ENCODE data around the gene NCAM1. TPM values are rescaled to one million over a fixed set of nuclear protein-coding genes. Genes with fewer than 3 reads are reported as not detected.

Gene NCAM1
- total RNA-seq, 2 donors from 2014 or later = 42.0 to 69.2 TPM

GRCh38 chr11:112929432-112929831 lies 31.8 kb upstream of the NCAM1 start:
- ATAC-seq (ENCODE audit: insufficient number of reproducible peaks, low FRiP score, low read depth) (no peak), DNase-seq (ENCODE audit: low spot score) (no peak)
- no peak for TF ChIP-seq CTCF (IDR thresholded peaks at IDR 0.05)

GRCh38 chr11:112931703-112932102 lies 29.5 kb upstream of the NCAM1 start:
- no peaks in the 10 kb centered on the region for H3K4me1 ChIP-seq (ENCODE audit: control insufficient read depth in 1 of 2, low read depth in 2 of 2)
- no peak overlapping the region for H3K4me3 ChIP-seq
- H3K27ac ChIP-seq = no peak overlapping the region
- ATAC-seq (ENCODE audit: insufficient number of reproducible peaks, low FRiP score, low read depth) = no peak
- no peak for DNase-seq (ENCODE audit: low spot score)
- no peak for TF ChIP-seq CTCF (IDR thresholded peaks at IDR 0.05)
- H3K36me3 ChIP-seq = no peaks in the 10 kb centered on the region
- no peaks in the 10 kb centered on the region for H3K27me3 ChIP-seq (replicated peaks; ENCODE audit: insufficient read depth)
- H3K9me3 ChIP-seq = no peaks in the 10 kb centered on the region

More at GRCh38 chr11:112929432-112929831, 31.8 kb upstream of the NCAM1 start:
- Histone ChIP-seq H3K4me1 (ENCODE audit: control insufficient read depth in 1 of 2, low read depth in 2 of 2) (no peaks in the 10 kb centered on the region), H3K36me3 (no peaks in the 10 kb centered on the region), H3K27me3 (replicated peaks; ENCODE audit: insufficient read depth) (no peaks in the 10 kb centered on the region), H3K27ac (no peak overlapping the region), H3K4me3 (no peak overlapping the region), H3K9me3 (no peaks in the 10 kb centered on the region)

- Histone ChIP-seq H3K9me3 (no peaks in the 10 kb centered on the region), H3K27ac (no peak overlapping the region), H3K4me3 (no peak overlapping the region), H3K4me1 (ENCODE audit: control insufficient read depth in 1 of 2, low read depth in 2 of 2) (no peaks in the 10 kb centered on the region), H3K36me3 (no peaks in the 10 kb centered on the region), H3K27me3 (replicated peaks; ENCODE audit: insufficient read depth) (no peaks in the 10 kb centered on the region)
- DNase-seq (ENCODE audit: low spot score) (no peak), ATAC-seq (ENCODE audit: insufficient number of reproducible peaks, low FRiP score, low read depth) (no peak)
- TF ChIP-seq CTCF (IDR thresholded peaks at IDR 0.05) = no peak
Measured at GRCh38 chr11:112932593-112932992, 28.6 kb upstream of the NCAM1 start.

- Histone ChIP-seq H3K9me3 (no peaks in the 10 kb centered on the region), H3K4me3 (no peak overlapping the region), H3K27ac (no peak overlapping the region), H3K36me3 (no peaks in the 10 kb centered on the region), H3K27me3 (replicated peaks; ENCODE audit: insufficient read depth) (no peaks in the 10 kb centered on the region), H3K4me1 (ENCODE audit: control insufficient read depth in 1 of 2, low read depth in 2 of 2) (no peaks in the 10 kb centered on the region)
- DNase-seq (ENCODE audit: low spot score) = no peak
- TF ChIP-seq CTCF (IDR thresholded peaks at IDR 0.05) = no peak
- no peak for ATAC-seq (ENCODE audit: insufficient number of reproducible peaks, low FRiP score, low read depth)
Measured at GRCh38 chr11:112933970-112934369, 27.2 kb upstream of the NCAM1 start.

GRCh38 chr11:112941104-112941503 lies 20.1 kb upstream of the NCAM1 start:
- no peak for DNase-seq (ENCODE audit: low spot score)
- H3K27ac ChIP-seq = no peak overlapping the region
- no peak overlapping the region for H3K4me3 ChIP-seq
- no peaks in the 10 kb centered on the region for H3K36me3 ChIP-seq
- no peak for ATAC-seq (ENCODE audit: insufficient number of reproducible peaks, low FRiP score, low read depth)
- H3K27me3 ChIP-seq (replicated peaks; ENCODE audit: insufficient read depth) = no peaks in the 10 kb centered on the region
- H3K4me1 ChIP-seq (ENCODE audit: control insufficient read depth in 1 of 2, low read depth in 2 of 2) = peaks cover 0 to 12% of the 10 kb centered on the region in 2 donors
- H3K9me3 ChIP-seq = no peaks in the 10 kb centered on the region
- TF ChIP-seq CTCF (IDR thresholded peaks at IDR 0.05) = no peak

All from thoracic aorta (tissue), 2 donors.